H1 (cell line): ENCODE data around the gene PLXDC2. TPM values are rescaled to one million over a fixed set of nuclear protein-coding genes. Genes with fewer than 3 reads are reported as not detected.
A peak's percentile ranks its signal among the peaks of the same experiment; 100 is the strongest.

Experiments used
- CTCF ChIA-PET: fragments of 300-600 bp; sonication (Branson Sonifier 250); formaldehyde crosslinking; loops from one replicate; lab custom pipeline; 2021; ENCODE audit not compliant: partially characterized antibody; lab: Charles Lee
- POLR2A ChIA-PET: fragments of 300-600 bp; sonication (Branson Sonifier 250); formaldehyde crosslinking; loops from one replicate; lab custom pipeline; 2021; ENCODE audit warnings: inconsistent platforms; ENCODE audit not compliant: partially characterized antibody; lab: Charles Lee
- DNase-seq, 2 experiments: peaks; one replicate each; pipeline versions ENCODE4 v3.0.0 to v3.0.0-alpha.2; 2010 to 2022; ENCODE audit warnings: low spot score in 2 of 2, low read depth in 1 of 2, mixed read lengths in 1 of 2
- FAIRE-seq: peaks from 2 replicates; lab custom pipeline; 2011; peaks lifted over from hg19 to GRCh38; lab: Jason Lieb, UNC
- H2AFZ ChIP-seq: 2 replicates; pipeline ENCODE4 v1.8.1; 2012; ENCODE audit warnings: low read length, inconsistent platforms
- H2AK5ac ChIP-seq: 2 replicates; pipeline ENCODE4 v1.6.1; 2013; ENCODE audit warnings: low read depth, low read length
- H2BK120ac ChIP-seq: replicated peaks from 2 replicates; pipeline ENCODE3; 2013; ENCODE audit warnings: low read depth, low read length, inconsistent platforms
- H2BK12ac ChIP-seq: 2 replicates; pipeline ENCODE4 v1.6.1; 2013; ENCODE audit warnings: low read depth, low read length
- H2BK15ac ChIP-seq: 2 replicates; pipeline ENCODE4 v1.6.1; 2013; ENCODE audit warnings: low read length
- H2BK20ac ChIP-seq: 2 replicates; pipeline ENCODE4 v1.6.1; 2013; ENCODE audit warnings: low read length
- H2BK5ac ChIP-seq: 2 replicates; pipeline ENCODE4 v1.6.1; 2013; ENCODE audit warnings: low read depth, low read length
- H3K14ac ChIP-seq: 2 replicates; pipeline ENCODE4 v1.6.1; 2013; ENCODE audit warnings: inconsistent platforms; ENCODE audit not compliant: insufficient read length
- H3K18ac ChIP-seq: 2 replicates; pipeline ENCODE4 v1.6.1; 2013; ENCODE audit warnings: low read length; ENCODE audit errors: extremely low read depth
- H3K23ac ChIP-seq: 2 replicates; pipeline ENCODE4 v1.6.1; 2013; ENCODE audit warnings: inconsistent platforms; ENCODE audit not compliant: insufficient read length
- H3K23me2 ChIP-seq: 2 replicates; pipeline ENCODE4 v1.6.1; 2013; ENCODE audit warnings: low read depth, low read length
- H3K27ac ChIP-seq: 2 replicates; pipeline ENCODE4 v1.6.1; 2011; ENCODE audit warnings: low read depth, low read length, inconsistent platforms
- H3K27me3 ChIP-seq, 4 experiments: replicated peaks in 1 of 4; 1 replicate in 1 of 4; 2 replicates in 3 of 4; pipeline versions ENCODE4 v1.6.1 to v1.8.1; 2011 to 2013; ENCODE audit warnings: low read length in 3 of 4, mild to moderate bottlenecking in 3 of 4, inconsistent platforms in 2 of 4, mixed read lengths in 2 of 4, moderate library complexity in 1 of 4; ENCODE audit not compliant: control insufficient read depth in 3 of 4, insufficient read depth in 3 of 4; ENCODE audit errors: extremely low read depth in 1 of 4
- H3K36me3 ChIP-seq, 4 experiments: 2 replicates each; pipeline versions ENCODE4 v1.6.1 to v1.8.1; 2011 to 2013; ENCODE audit warnings: mild to moderate bottlenecking in 4 of 4, low read length in 3 of 4, moderate library complexity in 2 of 4, control low read depth in 1 of 4, inconsistent platforms in 1 of 4; ENCODE audit not compliant: insufficient read depth in 4 of 4, control insufficient read depth in 2 of 4
- H3K4ac ChIP-seq: replicated peaks from 2 replicates; pipeline ENCODE3; 2013; ENCODE audit warnings: low read length, low read depth, mixed read lengths, inconsistent platforms; ENCODE audit not compliant: insufficient read length
- H3K4me1 ChIP-seq, 4 experiments: replicated peaks in 1 of 4; 1 replicate in 1 of 4; 2 replicates in 3 of 4; pipeline versions ENCODE4 v1.6.1 to v1.8.1; 2011 to 2013; ENCODE audit warnings: low read length in 3 of 4, inconsistent platforms in 2 of 4, mixed read lengths in 1 of 4; ENCODE audit not compliant: insufficient read depth in 4 of 4, control insufficient read depth in 3 of 4
- H3K4me2 ChIP-seq, 2 experiments: 2 replicates each; pipeline versions ENCODE4 v1.6.1 to v1.8.1; 2011 to 2013; ENCODE audit warnings: low read depth in 2 of 2, low read length in 2 of 2, control low read depth in 1 of 2, inconsistent platforms in 1 of 2, mild to moderate bottlenecking in 1 of 2; ENCODE audit not compliant: insufficient read depth in 1 of 2
- H3K4me3 ChIP-seq, 4 experiments: fragments of 200-600, 300-600 bp in 1 of 4; sonication (generic), shearing (Covaris generic), sonication (Bioruptor Twin) in 1 of 4; 2 replicates each; pipeline versions ENCODE4 v1.5.1 to v1.8.1; 2011 to 2016; ENCODE audit warnings: low read length in 4 of 4, low read depth in 3 of 4, control low read depth in 2 of 4, inconsistent platforms in 2 of 4, mild to moderate bottlenecking in 2 of 4, mixed read lengths in 1 of 4, moderate library complexity in 1 of 4; ENCODE audit not compliant: insufficient read depth in 2 of 4; ENCODE audit errors: extremely low read depth in 1 of 4
- H3K56ac ChIP-seq: replicated peaks from 2 replicates; pipeline ENCODE3; 2013; ENCODE audit warnings: low read depth, mild to moderate bottlenecking, mixed read lengths, low read length, inconsistent platforms; ENCODE audit not compliant: insufficient read length
- H3K79me1 ChIP-seq: 2 replicates; pipeline ENCODE4 v1.6.1; 2013; ENCODE audit warnings: low read depth, low read length, control low read depth
- H3K79me2 ChIP-seq, 2 experiments: 2 replicates each; pipeline versions ENCODE4 v1.6.1 to v1.8.1; 2012 to 2013; ENCODE audit warnings: low read length in 2 of 2, mild to moderate bottlenecking in 2 of 2, inconsistent platforms in 1 of 2; ENCODE audit not compliant: insufficient read depth in 2 of 2, control insufficient read depth in 1 of 2
- H3K9ac ChIP-seq, 4 experiments: replicated peaks in 1 of 4; 1 replicate in 1 of 4; 2 replicates in 3 of 4; pipeline versions ENCODE4 v1.6.1 to v1.8.1; 2011 to 2013; ENCODE audit warnings: low read depth in 3 of 4, low read length in 3 of 4, control low read depth in 2 of 4, mild to moderate bottlenecking in 2 of 4, moderate library complexity in 2 of 4, inconsistent platforms in 1 of 4; ENCODE audit errors: extremely low read depth in 1 of 4
- H3K9me3 ChIP-seq, 2 experiments: 2 replicates each; pipeline versions ENCODE4 v1.6.1 to v1.8.1; 2012 to 2013; ENCODE audit warnings: mild to moderate bottlenecking in 2 of 2, moderate library complexity in 2 of 2, control low read depth in 1 of 2, inconsistent platforms in 1 of 2, low read depth in 1 of 2, low read length in 1 of 2, mixed read lengths in 1 of 2; ENCODE audit not compliant: insufficient read depth in 2 of 2
- H4K20me1 ChIP-seq, 2 experiments: replicated peaks in 1 of 2; 2 replicates each; pipeline versions ENCODE3 to v1.8.1; 2011 to 2013; ENCODE audit warnings: inconsistent platforms in 2 of 2, low read length in 2 of 2, mild to moderate bottlenecking in 1 of 2; ENCODE audit not compliant: insufficient read depth in 2 of 2, control insufficient read depth in 1 of 2
- H4K5ac ChIP-seq: 2 replicates; pipeline ENCODE4 v1.6.1; 2013; ENCODE audit warnings: low read length, low read depth, mixed read lengths, inconsistent platforms; ENCODE audit not compliant: insufficient read length
- H4K8ac ChIP-seq: 2 replicates; pipeline ENCODE4 v1.8.0; 2013; ENCODE audit warnings: mild to moderate bottlenecking, moderate library complexity, low read length, inconsistent platforms; ENCODE audit not compliant: insufficient read depth; ENCODE audit errors: extremely low read depth
- H4K91ac ChIP-seq: replicated peaks from 2 replicates; pipeline ENCODE3; 2013; ENCODE audit warnings: low read length, mixed read lengths, inconsistent platforms; ENCODE audit not compliant: insufficient read length
- BACH1 ChIP-seq: IDR thresholded peaks from 2 replicates; pipeline ENCODE4 v1.6.1; 2012; ENCODE audit warnings: low read length, improper control_type of control experiment
- POU5F1 ChIP-seq: IDR thresholded peaks from 2 replicates; pipeline ENCODE4 v1.6.1; 2011; ENCODE audit warnings: low read depth, mild to moderate bottlenecking, low read length, moderate library complexity
- WGBS, 2 experiments: shearing (Covaris generic) in 1 of 2; methylation state at CpG; one replicate each; pipeline versions ENCODE4 v1.1.6 to v1.1.7; 2013 to 2015; ENCODE audit warnings: low lambda C conversion rate in 2 of 2, mixed read lengths in 2 of 2, inconsistent platforms in 1 of 2, low coverage in 1 of 2, missing lambda C conversion rate in 1 of 2; ENCODE audit not compliant: insufficient replicate concordance in 2 of 2, insufficient coverage in 1 of 2, insufficient read length in 1 of 2; ENCODE audit errors: extremely low coverage in 1 of 2, missing lambda C conversion rate in 1 of 2; 5-methylcytosine and 5-hydroxymethylcytosine counted together
- polyA plus RNA-seq, 7 experiments: library from polyadenylated mRNA; depleted of rRNA in 3 of 7; stranded (reverse) in 5 of 7; unstranded in 2 of 7; fragments of >200 nt in 5 of 7; fragments of 200-250 nt in 2 of 7; gene quantifications; 1 replicate in 5 of 7; 2 replicates in 1 of 7; 4 replicates in 1 of 7; pipeline versions ENCODE4 v1.2.1 to v1.2.3, GENCODE V29; 2011 to 2013; ENCODE audit warnings: missing spikeins in 2 of 7, mixed read lengths in 2 of 7
- total RNA-seq: library from RNA; stranded (reverse); fragmentation: NEBNext Ultra II Directional; extraction: Animal tissue kit (Norgen Biotek cat#: 25700); gene quantifications from 2 replicates; pipeline ENCODE4 v1.2.1, GENCODE V29; 2021

The PLXDC2 gene
- total and polyA plus RNA-seq, 2 of the 8 experiments (the other 6 are each of a cell fraction or from before 2014, with no cell fraction given) = 23.0 to 40.5 TPM

DNA sequence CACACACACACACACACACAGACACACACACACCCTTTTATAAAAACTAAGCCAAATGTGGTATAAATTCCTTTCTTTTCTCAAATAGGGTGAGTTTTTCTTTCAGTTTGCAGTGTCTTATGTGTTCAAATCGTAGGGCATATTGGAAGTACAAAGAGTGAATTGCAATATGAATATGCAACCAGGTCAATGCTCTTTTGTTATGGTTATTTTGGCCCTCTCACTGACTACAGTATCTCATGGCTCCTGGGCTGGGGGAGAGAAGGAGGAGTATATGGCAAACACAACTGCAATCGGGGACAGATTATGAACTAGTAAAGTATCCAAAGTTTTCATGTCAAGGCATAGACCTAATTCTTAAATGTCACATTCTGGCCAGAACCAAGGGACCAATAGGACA, 301.9 kb downstream of the PLXDC2 start:
- H2BK12ac ChIP-seq = no peak overlapping the region
- no peak overlapping the region for H3K9ac ChIP-seq
- no peaks in the 10 kb centered on the region for H3K79me1 ChIP-seq
- no peak overlapping the region for H2BK15ac ChIP-seq
- peak overlapping the region; percentile 72; the same call in 1 of the 2 replicates for H2BK5ac ChIP-seq
- no peak overlapping the region for H3K18ac ChIP-seq
- no peaks in the 10 kb centered on the region for H3K27me3 ChIP-seq
- H3K36me3 ChIP-seq = no peaks in the 10 kb centered on the region
- H3K4ac ChIP-seq = peak overlapping the region; percentile 87
- H3K56ac ChIP-seq = peak overlapping the region; percentile 10
- CTCF ChIA-PET = no interaction called here
- H3K4me3 ChIP-seq = peak overlapping the region in 1 of 4 experiments; percentile 37; a peak in 1 of 8 replicates
- POLR2A ChIA-PET = no interaction called here
- H3K4me1 ChIP-seq = peaks cover 0 to 28% (median 15%) of the 10 kb centered on the region in 4 experiments; a peak in 4 of 7 replicates
- no peaks in the 10 kb centered on the region for H4K20me1 ChIP-seq
- H3K23ac ChIP-seq = no peak overlapping the region
- peak overlapping the region; percentile 80 for H2BK120ac ChIP-seq
- WGBS, 2 experiments = 35% methylated on average over 2 of the region's 2 CpGs; no CpG with 5 or more reads in 1 of the 2 experiments
- H3K27ac ChIP-seq = peak overlapping the region; percentile 53; the same call in 1 of the 2 replicates
- H4K91ac ChIP-seq = no peak overlapping the region
- H2AFZ ChIP-seq = no peak overlapping the region
- no peak for DNase-seq
- no peak overlapping the region for H4K8ac ChIP-seq
- no peak overlapping the region for H2AK5ac ChIP-seq
- no peak overlapping the region for H4K5ac ChIP-seq
- peak overlapping the region; percentile 25 to 55; a peak in 3 of 4 replicates for H3K4me2 ChIP-seq
- peak overlapping the region; percentile 27; the same call in 1 of the 2 replicates for H2BK20ac ChIP-seq
- no peak for FAIRE-seq
- H3K9me3 ChIP-seq = no peaks in the 10 kb centered on the region; a peak in 1 of 4 replicates
- H3K23me2 ChIP-seq = no peaks in the 10 kb centered on the region
- no peaks in the 10 kb centered on the region; a peak in 1 of 4 replicates for H3K79me2 ChIP-seq
- no peak overlapping the region for H3K14ac ChIP-seq
- TF ChIP-seq BACH1 (no peak), POU5F1 (peak; percentile 88)
